Mesothelial cell of epicardium (in vitro differentiated cells): ENCODE data around the gene GALNT18. TPM values are rescaled to one million over a fixed set of nuclear protein-coding genes. Genes with fewer than 3 reads are reported as not detected.

Source experiments
- DNase-seq, 2 experiments: peaks; one replicate each; pipeline ENCODE4 v3.0.0; 2021; ENCODE audit warnings: low spot score in 2 of 2; ENCODE audit not compliant: unreplicated experiment in 2 of 2
- H3K27ac Mint-ChIP-seq: 2 replicates; pipeline ENCODE4 v1.8.0; 2021; ENCODE audit warnings: mixed read lengths
- H3K27me3 Mint-ChIP-seq: 2 replicates; pipeline ENCODE4 v1.8.0; 2021; ENCODE audit warnings: low read depth, mixed read lengths
- H3K36me3 Mint-ChIP-seq: 2 replicates; pipeline ENCODE4 v1.8.0; 2021; ENCODE audit warnings: mixed read lengths
- H3K4me1 Mint-ChIP-seq: 2 replicates; pipeline ENCODE4 v1.8.0; 2021; ENCODE audit warnings: mixed read lengths
- H3K4me3 Mint-ChIP-seq: 2 replicates; pipeline ENCODE4 v1.8.0; 2021; ENCODE audit warnings: mild to moderate bottlenecking, moderate library complexity, mixed read lengths
- H3K9me3 Mint-ChIP-seq: 2 replicates; pipeline ENCODE4 v1.8.0; 2021; ENCODE audit warnings: mixed read lengths
- total RNA-seq: library from RNA; stranded (reverse); gene quantifications from 3 replicates; pipeline ENCODE4 v1.2.1, GENCODE V29; 2021
- TF ChIP-seq, protein P1 (sequence below): fragments of 200-600 bp; sonication (generic); IDR thresholded peaks from one replicate; pipeline ENCODE4 v1.5.0; 2021; ENCODE audit warnings: antibody characterized with exemption; ENCODE audit not compliant: unreplicated experiment

Gene GALNT18
- total RNA-seq, 1 donor from 2014 or later: 4.2 TPM

DNA sequence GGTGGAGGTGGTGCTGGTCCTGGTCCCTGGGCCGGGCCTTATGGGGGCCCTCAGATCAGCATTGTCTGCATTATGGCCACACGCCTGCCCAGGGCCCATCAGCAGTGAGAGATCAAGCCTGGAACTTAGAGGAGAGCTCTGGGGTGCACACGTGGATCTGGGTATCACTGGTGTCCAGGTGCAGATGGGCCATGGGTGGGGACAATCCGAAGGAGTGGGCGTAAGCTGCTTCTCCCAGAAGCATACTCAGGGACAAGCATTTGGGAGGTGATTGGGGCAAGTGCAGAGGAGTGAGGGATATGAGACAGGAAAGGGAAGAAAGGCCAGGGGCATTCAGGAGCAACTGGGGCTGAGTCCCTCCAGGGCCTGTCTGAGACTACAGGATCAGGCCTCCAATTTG, 353.1 kb downstream of the GALNT18 start:
- TF ChIP-seq, protein P1, sequence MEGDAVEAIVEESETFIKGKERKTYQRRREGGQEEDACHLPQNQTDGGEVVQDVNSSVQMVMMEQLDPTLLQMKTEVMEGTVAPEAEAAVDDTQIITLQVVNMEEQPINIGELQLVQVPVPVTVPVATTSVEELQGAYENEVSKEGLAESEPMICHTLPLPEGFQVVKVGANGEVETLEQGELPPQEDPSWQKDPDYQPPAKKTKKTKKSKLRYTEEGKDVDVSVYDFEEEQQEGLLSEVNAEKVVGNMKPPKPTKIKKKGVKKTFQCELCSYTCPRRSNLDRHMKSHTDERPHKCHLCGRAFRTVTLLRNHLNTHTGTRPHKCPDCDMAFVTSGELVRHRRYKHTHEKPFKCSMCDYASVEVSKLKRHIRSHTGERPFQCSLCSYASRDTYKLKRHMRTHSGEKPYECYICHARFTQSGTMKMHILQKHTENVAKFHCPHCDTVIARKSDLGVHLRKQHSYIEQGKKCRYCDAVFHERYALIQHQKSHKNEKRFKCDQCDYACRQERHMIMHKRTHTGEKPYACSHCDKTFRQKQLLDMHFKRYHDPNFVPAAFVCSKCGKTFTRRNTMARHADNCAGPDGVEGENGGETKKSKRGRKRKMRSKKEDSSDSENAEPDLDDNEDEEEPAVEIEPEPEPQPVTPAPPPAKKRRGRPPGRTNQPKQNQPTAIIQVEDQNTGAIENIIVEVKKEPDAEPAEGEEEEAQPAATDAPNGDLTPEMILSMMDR: no peak
- Mint-ChIP-seq H3K4me1 (peaks cover 3% of the 10 kb centered on the region), H3K36me3 (no peaks in the 10 kb centered on the region), H3K27ac (no peak overlapping the region), H3K9me3 (no peaks in the 10 kb centered on the region), H3K27me3 (peaks cover 5% of the 10 kb centered on the region), H3K4me3 (no peak overlapping the region)
- DNase-seq: no peak

DNA sequence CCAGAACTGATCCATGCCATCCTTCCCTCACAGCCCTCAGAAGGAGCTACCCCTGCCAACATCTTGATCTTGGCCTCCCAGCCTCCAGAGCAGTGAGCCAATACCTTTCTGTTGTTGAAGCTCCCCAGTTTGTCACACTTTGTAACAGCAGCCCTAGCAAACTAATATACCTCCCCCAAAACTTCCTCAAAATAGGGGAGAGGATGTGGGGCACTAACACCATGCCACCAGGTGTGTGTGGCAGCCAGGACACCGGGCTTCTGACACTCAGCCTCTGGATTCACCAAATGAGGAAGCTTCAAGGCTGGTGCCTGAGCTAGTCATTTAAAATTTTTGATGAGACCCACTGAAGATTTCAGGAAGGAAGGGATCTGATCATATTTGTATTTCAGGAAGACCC, 353.7 kb downstream of the GALNT18 start:
- Mint-ChIP-seq H3K36me3 (no peaks in the 10 kb centered on the region), H3K4me1 (peaks cover 7% of the 10 kb centered on the region), H3K9me3 (no peaks in the 10 kb centered on the region), H3K4me3 (no peak overlapping the region), H3K27me3 (peaks cover 5% of the 10 kb centered on the region), H3K27ac (no peak overlapping the region)
- no peak for DNase-seq
- TF ChIP-seq, protein P1: no peak

DNA sequence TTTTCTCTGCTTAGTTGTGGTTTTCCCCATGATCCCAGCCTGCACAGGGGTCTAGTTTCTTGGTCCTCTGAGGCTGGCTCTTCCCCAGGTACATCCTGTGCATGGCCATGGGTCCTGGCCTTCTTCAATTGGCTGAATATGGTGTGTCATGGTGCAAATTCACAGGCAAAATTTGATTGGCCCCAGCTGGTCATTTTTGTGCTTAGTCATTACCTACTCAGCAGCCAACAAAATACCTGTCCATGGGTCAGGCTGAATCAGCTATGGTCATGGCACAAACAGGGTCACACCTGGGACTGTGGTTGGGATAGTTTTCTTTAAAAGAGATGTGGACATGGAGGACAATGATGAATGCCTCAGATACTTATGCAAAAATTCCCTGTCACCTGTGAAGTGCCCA, 354.5 kb downstream of the GALNT18 start:
- H3K27ac Mint-ChIP-seq: no peak overlapping the region

DNA sequence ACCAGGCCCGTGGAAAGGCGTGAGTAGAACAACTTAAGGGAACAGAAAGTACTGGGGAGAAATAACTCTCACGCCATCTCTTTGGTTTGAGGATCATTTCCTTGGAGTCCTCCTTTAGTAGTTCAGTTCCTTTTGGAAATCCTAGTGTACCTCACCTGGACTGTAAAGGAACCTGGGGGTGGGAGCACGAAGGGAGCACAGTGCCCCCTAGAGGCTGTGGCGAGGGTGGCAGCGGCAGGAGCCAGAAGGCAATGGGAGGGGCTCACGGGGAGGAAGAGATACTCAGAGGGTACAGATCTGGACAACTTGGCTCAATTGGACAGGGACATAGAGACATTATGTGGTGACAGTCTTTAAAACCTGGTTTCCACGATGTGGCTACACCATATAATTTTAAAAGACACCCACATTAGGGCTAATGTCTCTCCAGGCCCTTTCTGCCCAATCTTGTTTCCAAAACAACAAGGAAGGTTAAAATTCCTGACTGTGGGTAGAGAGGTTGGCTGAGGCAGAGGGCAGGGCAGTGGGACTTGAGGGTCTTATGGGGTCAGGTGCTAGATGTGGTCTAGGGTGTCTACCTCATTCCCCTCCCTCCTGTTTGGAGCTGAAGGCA, 355.7 kb downstream of the GALNT18 start:
- H3K27me3 Mint-ChIP-seq: peaks cover 6% of the 10 kb centered on the region
- no peaks in the 10 kb centered on the region for H3K36me3 Mint-ChIP-seq
- H3K4me3 Mint-ChIP-seq: no peak overlapping the region
- TF ChIP-seq, protein P1: peak; percentile 71
- no peaks in the 10 kb centered on the region for H3K9me3 Mint-ChIP-seq
- H3K27ac Mint-ChIP-seq: no peak overlapping the region
- H3K4me1 Mint-ChIP-seq: peaks cover 7% of the 10 kb centered on the region
- DNase-seq: peak in 1 of 2 experiments; percentile 72

More for the DNA sequence above, 354.5 kb downstream of the GALNT18 start:
- Mint-ChIP-seq H3K4me1 (peaks cover 7% of the 10 kb centered on the region), H3K4me3 (no peak overlapping the region), H3K27me3 (peaks cover 4% of the 10 kb centered on the region), H3K9me3 (no peaks in the 10 kb centered on the region), H3K36me3 (no peaks in the 10 kb centered on the region)
- TF ChIP-seq, protein P1: no peak
- DNase-seq: no peak

DNA sequence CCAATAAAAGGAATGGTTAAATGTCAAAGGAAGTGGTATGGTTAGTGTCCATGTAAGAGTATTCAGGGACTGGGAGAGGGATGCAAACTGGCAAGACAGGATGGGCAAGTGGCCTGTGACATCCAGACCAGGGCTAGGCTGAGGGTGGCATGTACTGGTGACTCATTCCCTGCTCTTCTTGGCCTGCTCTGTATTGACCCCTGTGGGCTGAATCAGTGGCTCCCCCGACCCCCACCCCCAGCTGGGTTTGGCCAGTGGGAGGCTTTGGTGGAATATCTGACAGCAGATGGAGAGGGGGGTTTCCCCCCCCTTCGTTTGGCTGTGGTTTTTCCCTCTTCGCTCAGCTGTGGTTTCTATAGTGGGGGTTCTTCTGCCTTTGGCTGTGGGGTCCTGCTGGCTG, 356.5 kb downstream of the GALNT18 start:
- DNase-seq: no peak
- H3K27me3 Mint-ChIP-seq: peaks cover 6% of the 10 kb centered on the region
- H3K36me3 Mint-ChIP-seq: no peaks in the 10 kb centered on the region
- TF ChIP-seq, protein P1: no peak
- no peak overlapping the region for H3K27ac Mint-ChIP-seq
- H3K9me3 Mint-ChIP-seq: no peaks in the 10 kb centered on the region
- no peak overlapping the region for H3K4me3 Mint-ChIP-seq
- peaks cover 7% of the 10 kb centered on the region for H3K4me1 Mint-ChIP-seq
